Lung (tissue), 12 donors: ENCODE data around the gene TRAF3. TPM values are rescaled to one million over a fixed set of nuclear protein-coding genes. Genes with fewer than 3 reads are reported as not detected.

ENCODE experiments used
- ATAC-seq: fragments of 200-7000 bp; cut with Tn5 transposase; one replicate; pipeline ENCODE4 v1.9.1; 2020; ENCODE audit warnings: moderate number of reproducible peaks; ENCODE audit not compliant: insufficient read depth, low FRiP score
- DNase-seq, 3 donors: peaks; one replicate each; pipeline ENCODE4 v3.0.0-alpha.2; 2013 to 2017
- H3K27ac ChIP-seq, 2 donors: one replicate each; pipeline ENCODE4 v1.5.1; 2013; ENCODE audit warnings: mild to moderate bottlenecking in 2 of 2, moderate library complexity in 2 of 2, control low read depth in 1 of 2, inconsistent platforms in 1 of 2, low read depth in 1 of 2, low read length in 1 of 2
- H3K27me3 ChIP-seq, 3 donors: one replicate each; pipeline ENCODE4 v1.5.1; 2013; ENCODE audit warnings: low read length in 2 of 3; ENCODE audit not compliant: control insufficient read depth in 3 of 3, insufficient read depth in 3 of 3
- H3K36me3 ChIP-seq, 4 donors: one replicate each; pipeline ENCODE4 v1.5.1; 2013; ENCODE audit warnings: low read length in 4 of 4, mild to moderate bottlenecking in 1 of 4, moderate library complexity in 1 of 4; ENCODE audit not compliant: control insufficient read depth in 4 of 4, insufficient read depth in 4 of 4
- H3K4me1 ChIP-seq, 5 donors: one replicate each; pipeline ENCODE4 v1.5.1; 2013; ENCODE audit warnings: low read length in 5 of 5, mild to moderate bottlenecking in 2 of 5, moderate library complexity in 1 of 5; ENCODE audit not compliant: control insufficient read depth in 5 of 5, insufficient read depth in 5 of 5
- H3K4me3 ChIP-seq: one replicate; pipeline ENCODE4 v1.5.1; 2013; ENCODE audit warnings: mild to moderate bottlenecking, control low read depth, moderate library complexity
- H3K9ac ChIP-seq, 2 donors: one replicate each; pipeline ENCODE4 v1.5.1; 2013; ENCODE audit warnings: low read length in 2 of 2, control low read depth in 1 of 2; ENCODE audit not compliant: insufficient read depth in 1 of 2
- H3K9me3 ChIP-seq, 4 donors: one replicate each; pipeline ENCODE4 v1.5.1; 2013; ENCODE audit warnings: low read length in 3 of 4, mild to moderate bottlenecking in 1 of 4, moderate library complexity in 1 of 4; ENCODE audit not compliant: control insufficient read depth in 4 of 4, insufficient read depth in 3 of 4
- WGBS, 2 donors: extraction: QIAGEN DNeasy Blood & Tissue Kit; methylation state at CpG; one replicate each; pipeline ENCODE4 v1.1.7; 2013; 5-methylcytosine and 5-hydroxymethylcytosine counted together
- polyA plus RNA-seq, 2 donors: library from polyadenylated mRNA; stranded (reverse); fragments of 200-250 nt; gene quantifications; one replicate each; pipeline ENCODE4 v1.2.1, GENCODE V29; 2013
- total RNA-seq, 2 donors: library from RNA; depleted of rRNA in 1 of 2; stranded (reverse); fragments of >200 nt in 1 of 2; gene quantifications; one replicate each; pipeline ENCODE4 v1.2.1, GENCODE V29; 2014 to 2021
- TF ChIP-seq, protein P1 (sequence below): IDR thresholded peaks from 2 replicates; pipeline ENCODE4 v1.5.1; 2012; ENCODE audit warnings: mild to moderate bottlenecking; ENCODE audit errors: control extremely low read depth, extremely low read depth
- donor health status: control.
- donor health status: control.
- donor health status: Bipolar disorder and iron deficiency.
- donor health status: healthy.
- donor health status: DM: yes; HTN: yes; CAD: no.

The TRAF3 gene
- total and polyA plus RNA-seq, 4 donors: 5.7 to 25.5 (median 18.7) TPM

DNA sequence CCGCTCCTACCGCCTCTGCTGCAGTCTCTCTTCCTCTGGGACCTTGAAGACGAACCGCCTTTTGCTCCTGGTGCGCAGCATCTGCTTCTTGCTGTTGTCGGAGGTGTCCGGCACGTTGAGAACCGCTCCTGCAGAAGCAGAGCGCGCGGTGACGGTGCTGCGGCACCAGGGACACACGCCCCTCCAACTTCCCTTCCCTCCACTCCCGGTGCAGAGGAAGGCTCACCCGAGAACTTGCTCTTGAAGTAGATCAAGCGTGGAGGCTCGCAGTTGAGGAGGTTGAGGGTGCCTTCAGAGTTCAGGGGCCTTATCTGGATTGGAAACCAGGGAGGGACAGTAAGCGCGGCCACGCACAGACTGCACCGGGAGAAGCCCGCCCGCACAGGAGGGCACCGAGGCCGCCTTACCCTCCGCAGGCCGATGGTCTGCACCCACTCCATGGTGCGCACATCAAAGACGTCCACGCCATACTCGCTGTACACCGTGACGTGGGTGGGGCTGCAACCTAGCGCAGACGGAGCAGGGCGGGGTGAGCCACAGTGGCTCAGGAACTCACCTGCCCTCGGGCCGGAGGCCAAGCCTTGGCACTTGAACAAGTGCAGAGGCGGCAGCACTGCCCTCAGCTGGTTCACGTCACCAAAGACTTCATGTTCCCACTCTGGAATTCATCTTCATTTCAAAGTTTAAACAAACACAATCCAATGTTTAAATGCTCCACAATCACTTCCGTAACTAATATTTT, 162.7 kb downstream of the TRAF3 start:
- Histone ChIP-seq H3K27ac (peak overlapping the region in 1 of 2 donors; percentile 49), H3K9ac (no peak overlapping the region), H3K9me3 (no peaks in the 10 kb centered on the region), H3K4me1 (peaks cover 0 to 12% (median 0%) of the 10 kb centered on the region in 5 donors), H3K27me3 (no peaks in the 10 kb centered on the region), H3K4me3 (no peak overlapping the region), H3K36me3 (peaks cover 7 to 63% (median 28%) of the 10 kb centered on the region in 4 donors)
- ATAC-seq (peak; percentile 64), DNase-seq (no peak)
- 89 to 93% methylated on average over 43 of the region's 43 CpGs for WGBS, 2 donors
- TF ChIP-seq, protein P1, sequence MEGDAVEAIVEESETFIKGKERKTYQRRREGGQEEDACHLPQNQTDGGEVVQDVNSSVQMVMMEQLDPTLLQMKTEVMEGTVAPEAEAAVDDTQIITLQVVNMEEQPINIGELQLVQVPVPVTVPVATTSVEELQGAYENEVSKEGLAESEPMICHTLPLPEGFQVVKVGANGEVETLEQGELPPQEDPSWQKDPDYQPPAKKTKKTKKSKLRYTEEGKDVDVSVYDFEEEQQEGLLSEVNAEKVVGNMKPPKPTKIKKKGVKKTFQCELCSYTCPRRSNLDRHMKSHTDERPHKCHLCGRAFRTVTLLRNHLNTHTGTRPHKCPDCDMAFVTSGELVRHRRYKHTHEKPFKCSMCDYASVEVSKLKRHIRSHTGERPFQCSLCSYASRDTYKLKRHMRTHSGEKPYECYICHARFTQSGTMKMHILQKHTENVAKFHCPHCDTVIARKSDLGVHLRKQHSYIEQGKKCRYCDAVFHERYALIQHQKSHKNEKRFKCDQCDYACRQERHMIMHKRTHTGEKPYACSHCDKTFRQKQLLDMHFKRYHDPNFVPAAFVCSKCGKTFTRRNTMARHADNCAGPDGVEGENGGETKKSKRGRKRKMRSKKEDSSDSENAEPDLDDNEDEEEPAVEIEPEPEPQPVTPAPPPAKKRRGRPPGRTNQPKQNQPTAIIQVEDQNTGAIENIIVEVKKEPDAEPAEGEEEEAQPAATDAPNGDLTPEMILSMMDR: no peak

DNA sequence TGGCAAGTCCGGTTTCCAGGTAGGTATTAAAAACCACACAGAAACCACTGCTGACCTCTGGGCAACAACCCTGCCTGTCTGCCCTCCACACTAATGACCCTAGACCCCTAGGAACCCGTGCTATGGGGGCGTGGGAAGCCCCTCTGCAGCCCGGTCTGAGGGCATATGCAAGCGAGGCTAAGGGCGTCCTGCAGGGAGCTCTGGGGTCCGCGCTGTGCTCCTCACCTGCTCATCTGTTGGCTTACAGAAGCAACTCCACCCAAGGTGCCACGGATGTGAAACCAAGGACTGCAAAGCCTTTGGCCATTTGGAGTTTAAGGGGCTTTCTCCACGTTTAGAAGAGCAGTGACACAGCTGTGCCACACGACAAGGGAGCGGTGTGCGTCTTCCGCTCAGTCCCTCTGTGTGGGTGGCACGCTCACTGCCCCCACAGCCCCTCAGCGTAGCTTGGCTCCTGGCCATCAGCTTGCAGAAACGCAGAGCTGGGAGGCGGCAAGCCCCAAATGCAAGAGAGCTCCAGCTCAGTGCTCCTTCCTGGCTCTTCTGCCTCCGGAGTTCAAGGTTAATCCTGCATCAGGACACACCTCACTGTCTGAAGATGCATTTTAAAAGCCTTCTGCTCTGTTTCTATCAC, 163.6 kb downstream of the TRAF3 start:
- DNase-seq (no peak), ATAC-seq (no peak)
- Histone ChIP-seq H3K27ac (peak overlapping the region in 1 of 2 donors; percentile 68), H3K4me1 (peaks cover 0 to 12% (median 0%) of the 10 kb centered on the region in 5 donors), H3K9me3 (no peaks in the 10 kb centered on the region), H3K27me3 (no peaks in the 10 kb centered on the region), H3K36me3 (peaks cover 7 to 70% (median 35%) of the 10 kb centered on the region in 4 donors), H3K9ac (no peak overlapping the region), H3K4me3 (no peak overlapping the region)
- TF ChIP-seq, protein P1: no peak
- WGBS, 2 donors: 86 to 89% methylated on average over 19 of the region's 19 CpGs

DNA sequence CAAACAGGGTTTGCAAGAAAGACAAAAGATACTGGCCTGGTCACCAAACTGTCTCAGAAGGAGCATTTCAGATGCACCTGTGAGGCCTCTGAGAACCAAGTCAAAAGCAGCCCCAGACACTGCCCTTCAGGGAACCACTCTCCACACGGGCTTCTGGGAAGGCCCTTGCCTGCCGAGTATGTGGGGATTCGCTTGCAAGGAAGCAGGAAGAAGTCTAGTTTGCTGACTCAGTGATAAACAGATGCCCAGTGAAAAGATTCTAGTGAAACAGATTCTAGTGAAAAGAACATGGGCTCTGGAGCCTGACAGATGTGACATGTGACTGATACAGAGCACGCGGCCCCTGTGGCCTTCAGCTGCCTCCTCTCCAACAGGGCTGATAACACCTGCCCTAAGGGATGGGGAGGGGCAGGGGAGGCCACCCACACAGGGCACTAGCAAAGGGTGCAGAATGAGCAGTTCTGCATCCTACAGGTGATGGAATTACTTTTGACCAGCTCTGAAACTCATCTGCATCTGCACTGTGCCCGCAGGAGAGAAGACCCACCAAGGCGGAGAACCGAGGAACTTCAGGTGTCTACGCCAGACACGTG, 164.3 kb downstream of the TRAF3 start:
- Histone ChIP-seq H3K4me1 (peaks cover 0 to 12% (median 0%) of the 10 kb centered on the region in 5 donors), H3K9me3 (no peaks in the 10 kb centered on the region), H3K27me3 (no peaks in the 10 kb centered on the region), H3K27ac (no peak overlapping the region), H3K36me3 (peaks cover 10 to 74% (median 38%) of the 10 kb centered on the region in 4 donors), H3K9ac (peak overlapping the region in 1 of 2 donors; percentile 23), H3K4me3 (no peak overlapping the region)
- DNase-seq: no peak
- WGBS, 2 donors: 78 to 82% methylated on average over 10 of the region's 10 CpGs
- no peak for ATAC-seq
- TF ChIP-seq, protein P1: no peak
